ENCODE results near the gene SAG.

The SAG gene

GRCh38 chr2:233289648-233290047, 18.0 kb upstream of the SAG start:
- DNase-seq (ENCODE audit: low spot score), result no peak

- no peak for DNase-seq (ENCODE audit: low spot score)
Measured at GRCh38 chr2:233290051-233290845, 17.4 kb upstream of the SAG start.

GRCh38 chr2:233295891-233296290, 11.7 kb upstream of the SAG start:
- DNase-seq (ENCODE audit: low spot score), result no peak

GRCh38 chr2:233297076-233297475, 10.5 kb upstream of the SAG start:
- DNase-seq (ENCODE audit: low spot score), result no peak

GRCh38 chr2:233300401-233300800, 7.2 kb upstream of the SAG start:
- no peak for DNase-seq (ENCODE audit: low spot score)

- DNase-seq (ENCODE audit: low spot score), result no peak
Measured at GRCh38 chr2:233301248-233301647, 6.4 kb upstream of the SAG start.

GRCh38 chr2:233301811-233302210, 5.8 kb upstream of the SAG start:
- DNase-seq (ENCODE audit: low spot score), result no peak

- peak; percentile 74 for DNase-seq (ENCODE audit: low spot score)
Measured at GRCh38 chr2:233303252-233303651, 4.4 kb upstream of the SAG start.

- no peak for DNase-seq (ENCODE audit: low spot score)
Measured at GRCh38 chr2:233311241-233311926, 3.8 kb downstream of the SAG start.

GRCh38 chr2:233312874-233313273, 5.3 kb downstream of the SAG start:
- no peak for DNase-seq (ENCODE audit: low spot score)

GRCh38 chr2:233314180-233314925, 6.7 kb downstream of the SAG start:
- no peak for DNase-seq (ENCODE audit: low spot score)

- DNase-seq (ENCODE audit: low spot score), result no peak
Measured at GRCh38 chr2:233317196-233317943, 9.8 kb downstream of the SAG start.

GRCh38 chr2:233319256-233319655, 11.6 kb downstream of the SAG start:
- no peak for DNase-seq (ENCODE audit: low spot score)

GRCh38 chr2:233320470-233320869, 12.9 kb downstream of the SAG start:
- DNase-seq (ENCODE audit: low spot score), result no peak

GRCh38 chr2:233321166-233321565, 13.6 kb downstream of the SAG start:
- DNase-seq (ENCODE audit: low spot score), result no peak

- no peak for DNase-seq (ENCODE audit: low spot score)
Measured at GRCh38 chr2:233323851-233324250, 16.2 kb downstream of the SAG start.

- DNase-seq (ENCODE audit: low spot score), result no peak
Measured at GRCh38 chr2:233325256-233325655, 17.6 kb downstream of the SAG start.

- no peak for DNase-seq (ENCODE audit: low spot score)
Measured at GRCh38 chr2:233325814-233326213, 18.2 kb downstream of the SAG start.

GRCh38 chr2:233326500-233326899, 18.9 kb downstream of the SAG start:
- DNase-seq (ENCODE audit: low spot score), result no peak

GRCh38 chr2:233328922-233329321, 21.3 kb downstream of the SAG start:
- DNase-seq (ENCODE audit: low spot score), result no peak

- DNase-seq (ENCODE audit: low spot score), result peak; percentile 46
Measured at GRCh38 chr2:233329489-233330135, 22.0 kb downstream of the SAG start.

GRCh38 chr2:233331536-233331935, 23.9 kb downstream of the SAG start:
- DNase-seq (ENCODE audit: low spot score), result no peak

Data from iPS-NIHi11 (cell line).